NT2/D1 (cell line): ENCODE data around the gene UMODL1.

Experiments
- DNase-seq: peaks from one replicate; pipeline ENCODE4 v3.0.0-alpha.2; 2011; ENCODE audit warnings: low read depth, low spot score
- H3K27me3 ChIP-seq: 2 replicates; pipeline ENCODE4 v1.6.0; 2011; ENCODE audit warnings: mild to moderate bottlenecking; ENCODE audit not compliant: insufficient read length, insufficient read depth
- H3K36me3 ChIP-seq: 2 replicates; pipeline ENCODE4 v1.6.1; 2011; ENCODE audit warnings: mild to moderate bottlenecking, low read length, mixed read lengths; ENCODE audit not compliant: insufficient read depth, insufficient read length
- H3K4me1 ChIP-seq: 2 replicates; pipeline ENCODE4 v1.5.1; 2011; ENCODE audit not compliant: insufficient read depth, insufficient read length
- H3K4me3 ChIP-seq: 2 replicates; pipeline ENCODE4 v1.5.1; 2011; ENCODE audit warnings: low read depth; ENCODE audit not compliant: insufficient read length
- H3K9ac ChIP-seq: 2 replicates; pipeline ENCODE4 v1.6.0; 2011; ENCODE audit warnings: low read depth; ENCODE audit not compliant: insufficient read length
- H3K9me3 ChIP-seq: 2 replicates; pipeline ENCODE4 v1.5.1; 2011; ENCODE audit warnings: mild to moderate bottlenecking, low read length; ENCODE audit not compliant: insufficient read depth
- SUZ12 ChIP-seq: IDR thresholded peaks from 2 replicates; pipeline ENCODE4 v1.6.1; 2011; ENCODE audit not compliant: insufficient read length, insufficient read depth; ENCODE audit errors: extremely low read depth
- YY1 ChIP-seq: IDR thresholded peaks from 2 replicates; pipeline ENCODE4 v1.6.1; 2011; ENCODE audit not compliant: insufficient read length, insufficient read depth
- ZNF274 ChIP-seq: IDR thresholded peaks from 2 replicates; pipeline ENCODE4 v1.6.1; 2011; ENCODE audit warnings: mild to moderate bottlenecking, low read depth, low read length

Gene UMODL1

GRCh38 chr21:42105476-42106315, 34.6 kb downstream of the UMODL1 start:
- DNase-seq: no peak
- H3K27me3 ChIP-seq: no peaks in the 10 kb centered on the region
- H3K9ac ChIP-seq: no peak overlapping the region
- peaks cover 26% of the 10 kb centered on the region for H3K4me1 ChIP-seq
- no peak overlapping the region for H3K4me3 ChIP-seq
- TF ChIP-seq YY1 (no peak), ZNF274 (no peak), SUZ12 (no peak)
- no peaks in the 10 kb centered on the region for H3K9me3 ChIP-seq
- H3K36me3 ChIP-seq: no peaks in the 10 kb centered on the region

- no peak for TF ChIP-seq SUZ12
- no peak for TF ChIP-seq ZNF274
- no peak for TF ChIP-seq YY1
- H3K4me3 ChIP-seq: no peak overlapping the region
- no peaks in the 10 kb centered on the region for H3K27me3 ChIP-seq
- peaks cover 26% of the 10 kb centered on the region for H3K4me1 ChIP-seq
- no peaks in the 10 kb centered on the region for H3K9me3 ChIP-seq
- H3K36me3 ChIP-seq: no peaks in the 10 kb centered on the region
- no peak for DNase-seq
- H3K9ac ChIP-seq: no peak overlapping the region
Observed at GRCh38 chr21:42106425-42106824, 35.3 kb downstream of the UMODL1 start.

- Histone ChIP-seq H3K36me3 (no peaks in the 10 kb centered on the region), H3K9ac (no peak overlapping the region), H3K27me3 (no peaks in the 10 kb centered on the region), H3K4me1 (peaks cover 26% of the 10 kb centered on the region), H3K4me3 (no peak overlapping the region), H3K9me3 (no peaks in the 10 kb centered on the region)
- DNase-seq: no peak
- TF ChIP-seq SUZ12 (no peak), YY1 (no peak), ZNF274 (no peak)
Observed at GRCh38 chr21:42107177-42107880, 36.2 kb downstream of the UMODL1 start.

DNA sequence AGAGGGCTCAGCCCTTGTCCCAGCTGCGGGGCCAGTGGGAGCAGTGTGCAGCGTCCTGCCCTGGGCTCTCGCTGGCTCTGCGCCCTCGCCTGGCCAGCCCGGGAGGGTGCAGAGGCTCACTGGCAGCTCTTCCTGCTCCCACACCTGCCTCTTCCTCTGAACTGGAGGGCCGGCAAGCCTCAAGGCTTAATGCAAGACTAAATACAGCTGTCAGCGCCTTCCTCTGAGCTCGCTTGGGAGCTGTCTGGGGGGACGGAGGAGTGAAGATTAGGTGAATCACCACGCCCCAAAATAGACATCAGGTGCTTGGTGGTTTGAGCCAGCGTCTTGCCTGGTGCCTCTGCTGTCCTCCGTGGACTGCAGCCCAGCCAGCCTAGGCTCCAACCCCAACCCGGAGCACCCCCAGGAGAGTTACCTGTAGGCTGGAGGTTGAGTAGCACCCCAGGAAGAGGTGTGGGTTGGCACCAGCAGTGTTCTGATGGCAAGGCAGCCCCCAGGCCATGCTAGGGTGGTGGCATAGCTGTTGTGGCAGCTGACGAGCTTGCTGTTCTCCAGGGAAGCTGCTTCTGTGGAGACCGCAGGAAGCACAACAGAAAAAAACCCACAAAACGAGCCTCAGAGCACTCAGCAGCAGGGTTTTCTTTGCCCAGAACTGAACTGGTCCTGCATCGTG, 36.9 kb downstream of the UMODL1 start:
- Histone ChIP-seq H3K9ac (no peak overlapping the region), H3K4me1 (peaks cover 26% of the 10 kb centered on the region), H3K9me3 (no peaks in the 10 kb centered on the region), H3K27me3 (no peaks in the 10 kb centered on the region), H3K4me3 (no peak overlapping the region), H3K36me3 (no peaks in the 10 kb centered on the region)
- no peak for TF ChIP-seq ZNF274
- no peak for TF ChIP-seq SUZ12
- peak; percentile 80 for DNase-seq

DNA sequence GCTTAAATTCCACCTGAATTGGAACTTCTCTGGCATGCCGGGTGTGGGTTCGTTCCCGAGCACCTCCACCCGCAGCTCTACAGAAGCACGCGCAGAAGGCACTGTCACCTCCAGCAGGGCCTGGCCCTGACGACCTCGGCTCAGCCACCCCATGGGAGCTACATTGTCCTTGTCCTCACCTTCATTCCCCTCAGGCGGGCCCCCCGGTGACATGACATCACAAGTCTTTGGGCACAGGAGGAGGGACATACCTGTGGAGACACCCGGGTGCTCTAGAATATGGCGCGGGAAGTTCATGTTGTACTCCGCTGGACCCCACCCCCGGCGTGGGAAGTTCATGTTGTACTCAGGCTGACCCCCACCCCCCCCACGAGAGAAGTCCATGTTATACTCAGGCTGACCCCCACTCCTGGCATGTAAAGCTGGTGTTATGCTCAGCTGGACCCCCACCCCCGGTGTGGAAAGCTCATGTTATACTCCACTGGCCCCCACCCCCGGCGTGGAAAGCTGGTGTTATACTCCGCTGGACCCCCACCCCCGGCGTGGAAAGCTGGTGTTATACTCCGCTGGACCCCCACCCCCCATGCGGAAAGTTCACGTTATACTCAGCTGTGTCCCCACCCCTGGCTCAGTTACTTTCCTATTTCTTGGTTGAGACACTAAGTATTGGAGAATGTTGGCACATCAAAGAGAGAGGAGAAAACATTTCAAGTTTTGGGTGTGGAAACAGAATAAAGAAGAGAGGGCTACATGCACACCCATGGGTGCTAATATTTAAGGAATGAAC, 37.6 kb downstream of the UMODL1 start:
- Histone ChIP-seq H3K27me3 (no peaks in the 10 kb centered on the region), H3K9me3 (no peaks in the 10 kb centered on the region), H3K9ac (no peak overlapping the region), H3K4me3 (no peak overlapping the region), H3K4me1 (peaks cover 24% of the 10 kb centered on the region), H3K36me3 (no peaks in the 10 kb centered on the region)
- DNase-seq: no peak
- no peak for TF ChIP-seq YY1
- no peak for TF ChIP-seq ZNF274
- no peak for TF ChIP-seq SUZ12

DNA sequence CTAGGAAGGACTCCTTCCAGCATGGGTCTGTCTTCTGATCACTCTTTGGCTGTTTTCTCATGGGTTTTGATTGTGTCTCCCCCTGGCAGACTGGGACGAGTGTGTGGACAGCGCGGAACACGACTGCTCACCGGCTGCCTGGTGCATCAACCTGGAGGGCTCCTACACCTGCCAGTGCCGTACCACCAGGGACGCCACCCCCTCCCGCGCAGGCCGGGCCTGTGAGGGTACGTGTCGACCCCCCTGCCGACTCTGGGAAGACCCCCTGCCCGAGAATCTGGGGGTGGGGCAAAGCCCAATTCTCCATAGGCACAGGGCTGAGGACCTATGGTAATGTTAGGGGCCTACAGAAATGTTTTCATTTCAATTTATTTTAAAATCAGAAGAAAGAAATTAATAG, 38.4 kb downstream of the UMODL1 start:
- Histone ChIP-seq H3K27me3 (no peaks in the 10 kb centered on the region), H3K4me3 (no peak overlapping the region)
- DNase-seq: no peak

More for the DNA sequence above, 38.4 kb downstream of the UMODL1 start:
- Histone ChIP-seq H3K36me3 (no peaks in the 10 kb centered on the region), H3K9ac (no peak overlapping the region), H3K9me3 (no peaks in the 10 kb centered on the region), H3K4me1 (peaks cover 21% of the 10 kb centered on the region)
- TF ChIP-seq ZNF274 (no peak), SUZ12 (no peak), YY1 (no peak)
